Ectodermal cell (in vitro differentiated cells): ENCODE measurements around the gene CYTH2.

ENCODE experiments used
- H3K27ac ChIP-seq: 2 replicates; pipeline ENCODE4 v1.7.0; 2013; ENCODE audit warnings: mild to moderate bottlenecking, low read depth, low read length; ENCODE audit not compliant: insufficient read depth, poor library complexity, severe bottlenecking
- H3K27me3 ChIP-seq: 2 replicates; pipeline ENCODE4 v1.7.0; 2013; ENCODE audit warnings: mild to moderate bottlenecking, low read length; ENCODE audit not compliant: insufficient read depth, control insufficient read depth, poor library complexity, severe bottlenecking
- H3K36me3 ChIP-seq: one replicate; pipeline ENCODE4 v1.7.0; 2013; ENCODE audit warnings: low read length; ENCODE audit not compliant: control insufficient read depth, insufficient read depth
- H3K4me1 ChIP-seq: one replicate; pipeline ENCODE4 v1.7.0; 2013; ENCODE audit warnings: low read length; ENCODE audit not compliant: control insufficient read depth, insufficient read depth
- H3K4me3 ChIP-seq: 2 replicates; pipeline ENCODE4 v1.7.0; 2013; ENCODE audit warnings: low read depth, low read length, control low read depth; ENCODE audit not compliant: insufficient read depth
- H3K9me3 ChIP-seq: 2 replicates; pipeline ENCODE4 v1.7.0; 2013; ENCODE audit warnings: mild to moderate bottlenecking, low read length, moderate library complexity; ENCODE audit not compliant: control insufficient read depth
- WGBS, 2 experiments: methylation state at CpG; one replicate each; pipeline ENCODE4 v1.1.7; 2013; ENCODE audit warnings: missing lambda C conversion rate in 2 of 2; 5-methylcytosine and 5-hydroxymethylcytosine counted together

CYTH2 gene

GRCh38 chr19:48452289-48453190 is 16.6 kb upstream of the CYTH2 start:
- Histone ChIP-seq H3K4me3 (no peak overlapping the region), H3K9me3 (no peaks in the 10 kb centered on the region), H3K27ac (no peak overlapping the region), H3K4me1 (no peaks in the 10 kb centered on the region), H3K36me3 (peaks cover 54% of the 10 kb centered on the region), H3K27me3 (no peaks in the 10 kb centered on the region)
- 96 to 97% methylated on average over 33 of the region's 33 CpGs for WGBS, 2 experiments

- no peaks in the 10 kb centered on the region for H3K27me3 ChIP-seq
- H3K9me3 ChIP-seq = no peaks in the 10 kb centered on the region
- no peak overlapping the region for H3K27ac ChIP-seq
- WGBS, 2 experiments = 95 to 96% methylated on average over 22 of the region's 22 CpGs
- H3K4me1 ChIP-seq = no peaks in the 10 kb centered on the region
- H3K36me3 ChIP-seq = peaks cover 41% of the 10 kb centered on the region
- no peak overlapping the region for H3K4me3 ChIP-seq
These were observed 14.9 kb upstream of the CYTH2 start for GRCh38 chr19:48454150-48454730.

DNA sequence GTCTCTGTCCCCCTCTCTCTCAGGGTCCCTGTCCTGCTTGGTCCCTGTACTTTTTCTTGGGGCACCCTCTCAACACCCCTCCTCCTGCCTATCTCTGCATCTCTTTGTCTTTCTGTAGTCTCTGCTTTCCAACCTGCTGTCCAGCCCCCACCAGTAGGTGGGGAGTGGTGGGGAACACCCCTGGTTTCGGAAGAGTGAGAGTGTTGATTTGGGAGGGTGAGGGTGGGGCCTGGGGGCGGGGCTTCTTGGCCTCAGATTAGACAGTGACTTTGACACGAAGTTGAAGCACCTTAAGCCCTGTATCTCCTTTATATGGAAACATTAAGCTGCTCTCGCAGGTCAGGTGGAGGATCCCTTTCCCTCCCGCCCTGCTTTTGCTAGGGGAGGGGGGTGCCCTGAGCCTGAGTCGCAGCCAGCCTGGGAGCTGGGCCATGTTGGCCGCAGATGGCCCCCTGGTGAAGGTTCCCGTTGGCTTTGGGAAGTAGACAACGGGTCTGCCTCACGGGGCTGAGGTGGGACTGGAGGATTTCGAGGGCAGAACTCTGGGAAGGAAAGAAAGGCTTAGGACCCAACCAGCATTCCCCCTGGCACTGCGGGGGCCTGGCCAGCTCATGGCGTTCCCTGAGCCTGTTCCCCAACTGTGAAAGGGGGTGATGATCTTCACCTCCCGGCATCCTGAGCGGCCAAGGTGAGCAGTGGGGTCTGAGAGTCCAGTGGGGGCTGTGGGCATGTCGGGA is 13.8 kb upstream of the CYTH2 start, which contains the start of gene KCNJ14:
TSS of gene KCNJ14 (plus strand) at position 404 of the 737 bp plus-strand sequence. CDS start 6,151 bp downstream, outside the sequence.
- Histone ChIP-seq H3K36me3 (peaks cover 32% of the 10 kb centered on the region), H3K27me3 (no peaks in the 10 kb centered on the region), H3K4me3 (no peak within 1 kb of the TSS), H3K4me1 (no peaks in the 10 kb centered on the region), H3K27ac (no peak within 1 kb of the TSS), H3K9me3 (no peaks in the 10 kb centered on the region)
- 93 to 95% methylated on average over 16 of the region's 16 CpGs for WGBS, 2 experiments

DNA sequence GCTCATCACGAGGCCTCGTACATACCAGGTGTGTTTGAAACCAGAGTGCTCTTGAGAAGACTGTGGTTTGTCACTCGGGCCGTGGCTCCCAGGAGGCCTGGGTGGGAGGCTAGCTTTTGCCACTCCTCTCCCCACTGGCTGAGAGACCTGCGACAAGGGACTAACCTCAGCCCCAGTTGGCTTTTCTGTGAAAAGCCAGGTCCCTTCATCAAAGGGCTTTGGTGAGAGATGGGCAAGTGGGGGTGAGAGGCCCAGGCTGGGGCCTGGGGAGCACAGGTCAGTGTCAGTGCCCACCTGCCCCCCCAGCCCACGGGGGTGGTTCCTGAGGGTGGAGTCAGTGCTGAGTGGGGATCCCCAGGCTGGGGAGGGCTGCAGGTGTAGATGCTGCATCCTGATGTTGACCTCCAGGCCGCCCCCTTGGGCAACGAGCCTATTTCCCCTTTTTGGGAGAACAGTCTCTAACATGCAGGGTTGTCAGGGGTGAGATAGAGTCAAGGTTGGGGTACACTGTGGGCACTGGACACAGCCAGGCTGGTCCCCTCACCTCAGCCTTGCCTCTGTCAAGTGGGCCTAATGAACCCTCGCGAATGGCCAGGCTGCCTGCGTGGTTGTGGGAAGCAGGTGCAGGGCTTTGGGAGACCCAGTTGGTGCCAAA is 13.1 kb upstream of the CYTH2 start:
- peaks cover 25% of the 10 kb centered on the region for H3K36me3 ChIP-seq
- 97% methylated on average over 11 of the region's 11 CpGs for WGBS, 2 experiments
- H3K27ac ChIP-seq = no peak overlapping the region
- no peak overlapping the region for H3K4me3 ChIP-seq
- H3K4me1 ChIP-seq = no peaks in the 10 kb centered on the region
- H3K27me3 ChIP-seq = no peaks in the 10 kb centered on the region
- no peaks in the 10 kb centered on the region for H3K9me3 ChIP-seq

DNA sequence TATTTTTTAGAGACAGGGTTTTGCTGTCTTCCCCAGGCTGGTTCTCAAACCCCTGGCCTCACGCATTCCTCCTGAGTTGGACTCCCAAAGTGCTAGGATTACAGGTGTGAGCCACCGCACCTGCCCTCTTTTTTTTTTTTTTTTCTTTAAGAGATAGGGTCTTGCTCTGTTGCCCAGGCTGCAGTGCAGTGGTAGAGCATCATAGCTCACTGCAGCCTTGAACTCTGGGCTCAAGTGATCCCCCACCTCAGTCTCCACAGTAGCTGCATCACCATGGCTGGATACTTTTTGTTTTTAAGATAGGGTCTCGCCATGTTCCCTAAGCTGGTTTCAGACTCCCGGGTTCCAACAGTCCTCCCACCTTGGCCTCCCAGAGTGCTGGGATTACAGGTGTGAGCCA is 12.3 kb upstream of the CYTH2 start:
- 93 to 98% methylated on average over 4 of the region's 4 CpGs for WGBS, 2 experiments
- H3K36me3 ChIP-seq = peaks cover 17% of the 10 kb centered on the region
- no peaks in the 10 kb centered on the region for H3K4me1 ChIP-seq
- H3K27ac ChIP-seq = no peak overlapping the region
- H3K9me3 ChIP-seq = no peaks in the 10 kb centered on the region
- H3K27me3 ChIP-seq = no peaks in the 10 kb centered on the region
- H3K4me3 ChIP-seq = no peak overlapping the region

- no peak overlapping the region for H3K27ac ChIP-seq
- no peaks in the 10 kb centered on the region for H3K27me3 ChIP-seq
- H3K9me3 ChIP-seq = no peaks in the 10 kb centered on the region
- no peaks in the 10 kb centered on the region for H3K4me1 ChIP-seq
- WGBS, 2 experiments = 92 to 100% methylated on average over 2 of the region's 2 CpGs
- no peak overlapping the region for H3K4me3 ChIP-seq
- H3K36me3 ChIP-seq = peaks cover 10% of the 10 kb centered on the region
These were observed 11.2 kb upstream of the CYTH2 start for GRCh38 chr19:48458016-48458415.

DNA sequence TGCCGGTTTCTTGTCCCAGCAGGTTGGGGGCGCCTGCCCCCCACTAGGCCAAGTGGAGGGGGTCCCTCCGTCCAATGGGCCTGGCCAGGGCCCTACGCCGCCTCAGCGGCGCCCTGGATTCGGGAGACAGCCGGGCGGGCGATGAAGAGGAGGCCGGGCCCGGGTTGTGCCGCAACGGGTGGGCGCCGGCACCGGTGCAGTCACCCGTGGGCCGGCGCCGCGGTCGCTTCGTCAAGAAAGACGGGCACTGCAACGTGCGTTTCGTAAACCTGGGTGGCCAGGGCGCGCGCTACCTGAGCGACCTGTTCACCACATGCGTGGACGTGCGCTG is 7.6 kb upstream of the CYTH2 start:
- no peaks in the 10 kb centered on the region for H3K9me3 ChIP-seq

GRCh38 chr19:48461982-48462655 is 7.0 kb upstream of the CYTH2 start:
- Histone ChIP-seq H3K4me3 (no peak overlapping the region), H3K27me3 (no peaks in the 10 kb centered on the region), H3K9me3 (no peaks in the 10 kb centered on the region), H3K4me1 (no peaks in the 10 kb centered on the region), H3K27ac (no peak overlapping the region), H3K36me3 (no peaks in the 10 kb centered on the region)
- WGBS, 2 experiments = 93 to 94% methylated on average over 62 of the region's 62 CpGs

More for the DNA sequence above, 7.6 kb upstream of the CYTH2 start:
- Histone ChIP-seq H3K27ac (no peak overlapping the region), H3K4me1 (no peaks in the 10 kb centered on the region), H3K36me3 (no peaks in the 10 kb centered on the region), H3K4me3 (no peak overlapping the region), H3K27me3 (no peaks in the 10 kb centered on the region)
- 95 to 96% methylated on average over 36 of the region's 36 CpGs for WGBS, 2 experiments

DNA sequence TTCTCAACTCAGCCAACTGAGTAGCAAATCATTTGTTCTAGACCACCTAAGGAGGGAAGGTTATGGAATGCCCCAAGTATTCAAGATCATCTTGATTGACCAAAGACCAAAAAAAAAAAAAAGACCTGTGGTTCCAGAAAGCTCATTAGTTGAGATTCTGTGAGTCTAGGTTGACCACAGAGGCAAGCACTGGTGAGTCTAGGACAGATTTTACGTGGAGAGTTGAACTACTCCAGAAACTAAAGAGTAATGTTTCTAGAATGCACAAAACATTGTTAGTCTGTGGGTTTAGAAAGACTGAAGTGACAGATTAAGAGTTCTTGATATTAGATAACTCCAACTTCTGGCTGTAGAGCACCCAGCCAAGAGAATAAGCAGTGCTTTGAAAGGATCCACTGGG is 4.0 kb upstream of the CYTH2 start:
- Histone ChIP-seq H3K36me3 (no peaks in the 10 kb centered on the region), H3K4me3 (no peak overlapping the region), H3K4me1 (peaks cover 9% of the 10 kb centered on the region), H3K27ac (no peak overlapping the region), H3K9me3 (no peaks in the 10 kb centered on the region), H3K27me3 (no peaks in the 10 kb centered on the region)
- 90 to 95% methylated on average over 1 of the region's 1 CpG for WGBS, 2 experiments
